HG03039 (cell line): ENCODE data around the gene MOB2.
"Not testable (repeated sequence)": the region's sequence is repeated elsewhere in the genome, so short reads cannot be mapped to it uniquely, and the experiment has no call there.

Experiments used
- ATAC-seq: cut with Tn5 transposase; IDR thresholded peaks from one replicate; pipeline ENCODE4 v1.9.1; 2021; ENCODE audit warnings: mild to moderate bottlenecking, moderate library complexity; ENCODE audit not compliant: unreplicated experiment

The MOB2 gene

DNA sequence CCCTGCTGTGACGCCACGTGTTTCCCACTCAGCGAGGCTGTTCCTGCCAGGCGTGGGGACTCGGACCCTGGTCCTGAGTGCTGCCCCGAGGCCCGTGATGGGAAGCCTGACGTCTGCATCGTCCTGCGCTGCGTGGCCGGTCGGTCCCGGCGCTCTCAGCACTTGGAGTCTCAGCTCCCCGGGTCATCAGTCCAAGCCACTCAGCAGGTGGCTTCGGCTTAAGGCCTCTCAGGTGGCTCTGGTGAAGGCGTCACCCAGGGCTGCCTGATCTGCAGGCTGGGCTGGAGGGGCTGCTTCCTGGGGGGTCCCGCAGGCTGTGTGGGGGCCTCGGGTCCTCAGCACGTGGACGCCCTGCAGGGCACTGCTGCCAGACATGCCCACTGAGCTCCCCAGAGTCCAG is 61.6 kb downstream of the MOB2 start:
- ATAC-seq: no peak

DNA sequence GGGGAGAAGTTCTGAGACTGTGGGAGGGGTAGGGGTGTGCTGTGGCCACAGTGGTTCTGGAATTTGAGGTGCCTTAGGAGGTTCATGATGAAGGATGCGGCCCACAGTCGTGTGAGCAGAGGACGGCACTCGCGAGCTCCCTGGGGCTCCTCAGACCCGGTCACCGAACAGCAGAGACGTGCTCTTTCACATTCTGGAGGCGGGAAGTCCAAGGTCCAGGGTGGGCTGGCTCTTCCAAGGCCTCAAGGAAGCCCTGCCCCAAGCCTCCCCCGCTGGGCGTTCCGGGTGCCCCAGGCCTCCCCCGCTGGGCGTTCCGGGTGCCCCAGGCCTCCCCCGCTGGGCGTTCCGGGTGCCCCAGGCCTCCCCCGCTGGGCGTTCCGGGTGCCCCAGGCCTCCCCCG is 63.2 kb downstream of the MOB2 start:
- not testable (repeated sequence) for ATAC-seq

DNA sequence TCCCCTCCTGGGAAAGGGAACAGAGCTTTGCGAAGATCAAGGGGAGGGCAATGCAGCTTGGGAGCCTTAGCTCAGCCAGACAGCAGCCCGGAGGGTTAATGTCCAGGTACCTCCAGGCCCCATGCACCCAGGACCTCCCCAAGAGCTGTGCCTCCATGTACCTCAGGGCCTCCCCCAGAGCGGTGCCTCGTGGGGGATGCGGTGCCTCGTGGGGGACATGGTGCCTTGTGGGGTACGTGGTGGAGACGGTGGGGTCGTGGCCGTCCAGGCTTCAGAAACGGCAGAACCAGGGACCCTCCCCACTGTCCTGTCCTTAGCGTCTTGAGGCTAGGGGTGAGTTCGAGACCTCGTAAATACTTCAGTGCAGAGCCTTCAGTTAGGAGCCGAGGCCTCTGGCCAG is 63.6 kb downstream of the MOB2 start:
- no peak for ATAC-seq

DNA sequence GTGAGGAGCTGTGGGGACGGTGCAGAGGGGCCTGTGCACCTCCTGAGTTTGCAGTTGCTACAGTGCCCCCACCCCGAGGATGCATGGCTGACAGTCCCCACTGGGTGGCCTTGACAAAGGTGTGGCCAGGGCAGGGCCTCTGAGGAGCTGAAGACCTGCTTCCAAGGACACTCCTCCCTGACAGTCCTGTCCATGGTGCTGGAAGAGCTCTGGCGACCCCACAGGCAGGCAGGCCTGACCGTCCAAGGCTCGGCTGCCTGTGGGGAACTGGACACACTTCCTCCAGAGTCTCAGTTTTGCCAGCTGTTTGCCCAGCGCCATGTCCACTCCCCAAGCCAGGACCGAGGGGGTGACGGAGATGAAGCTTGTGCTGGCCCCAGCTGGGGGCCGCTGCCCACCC is 64.1 kb downstream of the MOB2 start:
- no peak for ATAC-seq

DNA sequence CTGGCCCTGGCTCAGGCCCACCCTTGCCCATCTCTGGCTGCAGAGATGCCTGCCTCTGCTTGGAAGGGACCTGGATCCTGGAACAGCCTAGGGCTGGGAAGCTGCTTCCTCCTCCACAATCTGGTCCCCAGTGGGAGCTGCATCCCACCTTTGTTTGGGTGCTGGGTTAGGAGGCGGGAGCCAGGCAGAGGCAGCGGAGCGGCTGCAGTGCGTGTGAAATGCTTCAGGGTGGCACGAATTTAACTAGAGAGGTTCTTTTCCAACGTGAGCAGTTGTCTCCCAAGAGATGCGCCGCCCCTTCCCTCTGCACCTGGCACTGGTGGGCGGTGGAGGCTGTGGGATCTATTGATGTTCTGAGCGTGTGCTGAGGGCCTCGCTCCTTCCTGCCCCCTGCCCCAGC is 65.3 kb downstream of the MOB2 start:
- ATAC-seq: no peak

DNA sequence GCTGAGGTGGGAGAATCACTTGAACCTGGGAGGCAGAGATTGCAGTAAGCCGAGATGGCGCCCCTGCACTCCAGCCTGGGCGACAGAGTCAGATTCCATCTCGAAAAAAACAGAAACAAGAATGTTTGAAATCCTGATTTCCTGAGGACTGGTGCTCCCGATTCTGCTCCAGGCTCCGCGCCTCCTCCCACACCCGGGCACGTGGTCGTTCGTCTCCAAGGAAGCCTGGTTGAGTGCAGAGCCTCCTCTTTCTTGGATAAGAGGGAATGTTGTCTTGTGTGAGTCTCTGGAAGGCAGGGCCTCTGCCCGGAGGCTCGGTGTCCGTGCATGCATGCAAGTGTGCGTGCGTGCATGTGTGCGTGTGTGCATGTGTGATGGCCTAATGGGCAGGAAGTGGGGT is 66.8 kb downstream of the MOB2 start:
- no peak for ATAC-seq
